ENCODE results near the gene SLC25A23. TPM values are rescaled to one million over a fixed set of nuclear protein-coding genes. Genes with fewer than 3 reads are reported as not detected.

The SLC25A23 gene
- total RNA-seq, 2 experiments from 2014 or later, result 10.5 to 10.8 TPM

- Mint-ChIP-seq H3K36me3 (ENCODE audit: low read depth) (peaks cover 79% of the 10 kb centered on the region), H3K4me1 (ENCODE audit: low read depth) (no peaks in the 10 kb centered on the region), H3K9me3 (no peaks in the 10 kb centered on the region), H3K27me3 (no peaks in the 10 kb centered on the region), H3K4me3 (no peak overlapping the region), H3K27ac (no peak overlapping the region)
- no peaks in the 10 kb centered on the region for H3K27me3 ChIP-seq (ENCODE audit: control insufficient read depth in 1 of 2, insufficient read depth in 2 of 2, low read length in 2 of 2)
- ATAC-seq (ENCODE audit: poor library complexity), result no peak
- no peak for DNase-seq
- H3K27ac ChIP-seq (ENCODE audit: low read depth in 1 of 2, low read length in 2 of 2), result no peak overlapping the region
- ChIA-PET CTCF (no interaction called here), POLR2A (no interaction called here)
- H3K9me3 ChIP-seq (ENCODE audit: control insufficient read depth in 1 of 2, insufficient read depth in 1 of 2, low read length in 2 of 2), result no peaks in the 10 kb centered on the region
- no peak overlapping the region for H3K4me3 ChIP-seq (ENCODE audit: low read length)
- H3K4me1 ChIP-seq (ENCODE audit: insufficient read depth, low read length), result peaks cover 5% of the 10 kb centered on the region
- TF ChIP-seq CTCF (IDR thresholded peaks at IDR 0.05), result no peak
- intact Hi-C loops (cut with DNase I, micrococcal nuclease), result no loop called here
- H3K36me3 ChIP-seq (ENCODE audit: insufficient read depth, low read length), result peaks cover 78% of the 10 kb centered on the region
Measured at GRCh38 chr19:6416658-6417405, 42.8 kb downstream of the SLC25A23 start.

GRCh38 chr19:6415591-6416190, 43.9 kb downstream of the SLC25A23 start:
- Histone ChIP-seq H3K27ac (ENCODE audit: low read depth in 1 of 2, low read length in 2 of 2) (no peak overlapping the region), H3K4me1 (ENCODE audit: insufficient read depth, low read length) (no peaks in the 10 kb centered on the region), H3K36me3 (ENCODE audit: insufficient read depth, low read length) (peaks cover 67% of the 10 kb centered on the region), H3K4me3 (ENCODE audit: low read length) (no peak overlapping the region), H3K27me3 (ENCODE audit: control insufficient read depth in 1 of 2, insufficient read depth in 2 of 2, low read length in 2 of 2) (no peaks in the 10 kb centered on the region), H3K9me3 (ENCODE audit: control insufficient read depth in 1 of 2, insufficient read depth in 1 of 2, low read length in 2 of 2) (no peaks in the 10 kb centered on the region)
- Mint-ChIP-seq H3K4me1 (ENCODE audit: low read depth) (no peaks in the 10 kb centered on the region), H3K27me3 (no peaks in the 10 kb centered on the region), H3K4me3 (no peak overlapping the region), H3K36me3 (ENCODE audit: low read depth) (peaks cover 68% of the 10 kb centered on the region), H3K27ac (no peak overlapping the region), H3K9me3 (no peaks in the 10 kb centered on the region)
- intact Hi-C loops (cut with DNase I, micrococcal nuclease), result no loop called here
- ChIA-PET CTCF (no interaction called here), POLR2A (interaction anchor here (0.6 kb wide), 1 partner anchor 370 kb away, joined by 3 read pairs; no protein-coding TSS in a partner anchor)
- ATAC-seq (ENCODE audit: poor library complexity), result no peak
- TF ChIP-seq CTCF (IDR thresholded peaks at IDR 0.05), result no peak
- peak in 1 of 14 experiments; percentile 22 for DNase-seq

GRCh38 chr19:6414793-6415590, 44.6 kb downstream of the SLC25A23 start:
- Mint-ChIP-seq H3K36me3 (ENCODE audit: low read depth) (peaks cover 61% of the 10 kb centered on the region), H3K27ac (no peak overlapping the region), H3K4me1 (ENCODE audit: low read depth) (no peaks in the 10 kb centered on the region), H3K4me3 (no peak overlapping the region), H3K9me3 (no peaks in the 10 kb centered on the region), H3K27me3 (no peaks in the 10 kb centered on the region)
- Histone ChIP-seq H3K27me3 (ENCODE audit: control insufficient read depth in 1 of 2, insufficient read depth in 2 of 2, low read length in 2 of 2) (no peaks in the 10 kb centered on the region), H3K4me3 (ENCODE audit: low read length) (no peak overlapping the region), H3K4me1 (ENCODE audit: insufficient read depth, low read length) (no peaks in the 10 kb centered on the region), H3K36me3 (ENCODE audit: insufficient read depth, low read length) (peaks cover 60% of the 10 kb centered on the region), H3K9me3 (ENCODE audit: control insufficient read depth in 1 of 2, insufficient read depth in 1 of 2, low read length in 2 of 2) (no peaks in the 10 kb centered on the region), H3K27ac (ENCODE audit: low read depth in 1 of 2, low read length in 2 of 2) (no peak overlapping the region)
- ATAC-seq (ENCODE audit: poor library complexity) (no peak), DNase-seq (peak in 1 of 14 experiments; percentile 26)
- CTCF ChIA-PET, result no interaction called here
- TF ChIP-seq CTCF (IDR thresholded peaks at IDR 0.05), result no peak
- intact Hi-C loops (cut with DNase I, micrococcal nuclease), result no loop called here
- POLR2A ChIA-PET, result no interaction called here
